Esophagus (tissue), 2 donors: ENCODE measurements around the gene KLHL2. TPM values are rescaled to one million over a fixed set of nuclear protein-coding genes. Genes with fewer than 3 reads are reported as not detected.
"Not testable (repeated sequence)": the region's sequence is repeated elsewhere in the genome, so short reads cannot be mapped to it uniquely, and the experiment has no call there.

Experiments used
- H3K27ac ChIP-seq, 2 donors: one replicate each; pipeline ENCODE4 v1.5.1; 2013; ENCODE audit warnings: low read depth in 2 of 2, mild to moderate bottlenecking in 2 of 2, inconsistent platforms in 1 of 2, low read length in 1 of 2, moderate library complexity in 1 of 2
- H3K27me3 ChIP-seq, 2 donors: one replicate each; pipeline ENCODE4 v1.6.1; 2013; ENCODE audit warnings: low read length in 2 of 2, control low read depth in 1 of 2, mild to moderate bottlenecking in 1 of 2; ENCODE audit not compliant: insufficient read depth in 2 of 2, control insufficient read depth in 1 of 2
- H3K36me3 ChIP-seq, 2 donors: one replicate each; pipeline ENCODE4 v1.6.1; 2013; ENCODE audit warnings: low read length in 1 of 2; ENCODE audit not compliant: control insufficient read depth in 2 of 2, insufficient read depth in 2 of 2
- H3K4me1 ChIP-seq, 2 donors: one replicate each; pipeline ENCODE4 v1.6.1; 2013; ENCODE audit warnings: low read length in 1 of 2; ENCODE audit not compliant: control insufficient read depth in 2 of 2, insufficient read depth in 2 of 2
- H3K4me3 ChIP-seq, 2 donors: one replicate each; pipeline ENCODE4 v1.5.1; 2013; ENCODE audit warnings: low read length in 2 of 2, mild to moderate bottlenecking in 2 of 2, low read depth in 1 of 2, moderate library complexity in 1 of 2
- H3K9me3 ChIP-seq, 2 donors: one replicate each; pipeline ENCODE4 v1.6.1; 2013; ENCODE audit warnings: mild to moderate bottlenecking in 2 of 2, low read depth in 1 of 2, low read length in 1 of 2, moderate library complexity in 1 of 2; ENCODE audit not compliant: control insufficient read depth in 2 of 2, insufficient read depth in 1 of 2
- WGBS, 2 donors: extraction: QIAGEN DNeasy Blood & Tissue Kit; methylation state at CpG; one replicate each; pipeline ENCODE4 v1.1.7; 2013; 5-methylcytosine and 5-hydroxymethylcytosine counted together
- polyA plus RNA-seq, 2 donors: library from polyadenylated mRNA; stranded (reverse); fragments of 200-250 nt; gene quantifications; one replicate each; pipeline ENCODE4 v1.2.3, GENCODE V29; 2013
- donor health status: healthy with polysubstance abuse.
- donor health status: Bipolar disorder and iron deficiency.

Gene KLHL2
- polyA plus RNA-seq, 2 donors = 19.0 to 26.1 TPM

- WGBS, 2 donors = 93 to 95% methylated on average over 9 to 10 of the region's 10 CpGs
- not testable (repeated sequence) for H3K27me3 ChIP-seq, H3K4me3 ChIP-seq, H3K27ac ChIP-seq, H3K4me1 ChIP-seq, H3K9me3 ChIP-seq, H3K36me3 ChIP-seq
These were observed 37.3 kb downstream of the KLHL2 start for GRCh38 chr4:165244587-165245186.

DNA sequence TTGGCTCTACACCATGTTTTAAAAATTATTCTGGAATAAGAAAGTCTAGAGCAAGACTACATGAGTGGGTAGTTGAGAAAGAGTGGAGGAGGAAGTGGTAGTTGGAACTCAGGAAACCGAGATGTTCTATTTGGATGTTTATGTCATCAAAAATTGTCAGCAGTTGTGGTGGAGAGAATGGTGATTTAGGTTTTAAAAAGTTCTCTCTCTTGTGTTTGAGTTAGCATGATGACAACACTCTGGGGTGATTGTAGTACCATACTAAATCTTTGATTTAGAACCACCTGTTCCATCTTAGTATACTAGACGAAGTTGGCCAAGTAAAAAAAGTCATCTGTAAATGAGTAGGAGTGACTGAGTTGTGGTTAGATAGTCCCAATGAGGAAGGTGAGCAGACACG lies 40.7 kb downstream of the KLHL2 start:
- 81 to 85% methylated on average over 3 of the region's 3 CpGs for WGBS, 2 donors
- Histone ChIP-seq H3K4me3 (no peak overlapping the region), H3K27me3 (no peaks in the 10 kb centered on the region), H3K36me3 (no peaks in the 10 kb centered on the region), H3K27ac (no peak overlapping the region), H3K4me1 (no peaks in the 10 kb centered on the region), H3K9me3 (no peaks in the 10 kb centered on the region)

DNA sequence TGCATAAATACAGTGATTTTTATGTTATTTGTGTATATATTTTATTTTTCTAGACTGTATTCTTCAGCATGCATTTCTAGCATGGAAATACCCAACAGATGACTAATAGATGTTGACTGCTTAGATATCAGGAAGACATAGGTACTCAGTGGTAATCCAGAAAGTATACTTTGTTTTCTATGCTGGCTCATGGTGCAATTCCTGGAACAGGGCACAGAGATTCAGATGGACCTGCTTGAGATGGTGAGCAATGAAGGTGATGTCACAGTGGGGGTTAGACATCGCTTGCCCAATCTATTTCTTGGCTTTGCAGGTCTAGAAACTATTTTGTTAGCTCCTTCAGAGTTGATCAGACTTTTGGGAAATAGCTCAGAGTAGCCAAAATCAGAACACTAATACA lies 41.5 kb downstream of the KLHL2 start:
- H3K4me1 ChIP-seq, H3K27me3 ChIP-seq, H3K36me3 ChIP-seq, H3K4me3 ChIP-seq, H3K27ac ChIP-seq, H3K9me3 ChIP-seq: not testable (repeated sequence)
- WGBS, 2 donors = 79 to 84% methylated on average over 1 of the region's 1 CpG

DNA sequence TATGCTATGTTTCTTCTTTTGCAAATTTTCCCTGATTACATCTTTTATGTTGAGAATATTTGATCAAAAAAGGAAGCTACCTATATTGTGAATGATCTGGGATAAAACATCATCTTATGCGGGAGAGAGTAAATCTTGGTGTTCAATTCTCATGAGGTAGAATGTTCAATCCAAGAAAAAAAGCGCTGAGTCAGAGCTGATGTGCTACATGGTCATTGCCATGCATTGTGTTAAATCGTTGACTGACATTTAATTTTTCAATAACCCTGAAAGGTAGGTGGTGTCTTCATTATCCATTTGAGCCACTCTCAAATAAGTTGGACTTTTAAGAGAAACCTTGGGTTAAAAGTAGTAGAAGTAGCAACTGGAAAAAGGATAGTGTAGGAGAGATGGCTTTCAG lies 47.4 kb downstream of the KLHL2 start:
- H3K36me3 ChIP-seq, H3K27ac ChIP-seq, H3K4me3 ChIP-seq, H3K27me3 ChIP-seq, H3K9me3 ChIP-seq, H3K4me1 ChIP-seq: not testable (repeated sequence)
- 84 to 85% methylated on average over 3 of the region's 3 CpGs for WGBS, 2 donors

- not testable (repeated sequence) for H3K27me3 ChIP-seq, H3K36me3 ChIP-seq, H3K27ac ChIP-seq, H3K4me1 ChIP-seq, H3K9me3 ChIP-seq, H3K4me3 ChIP-seq
- 19 to 38% methylated on average over 4 of the region's 4 CpGs for WGBS, 2 donors
These were observed 48.1 kb downstream of the KLHL2 start for GRCh38 chr4:165255439-165255838.

DNA sequence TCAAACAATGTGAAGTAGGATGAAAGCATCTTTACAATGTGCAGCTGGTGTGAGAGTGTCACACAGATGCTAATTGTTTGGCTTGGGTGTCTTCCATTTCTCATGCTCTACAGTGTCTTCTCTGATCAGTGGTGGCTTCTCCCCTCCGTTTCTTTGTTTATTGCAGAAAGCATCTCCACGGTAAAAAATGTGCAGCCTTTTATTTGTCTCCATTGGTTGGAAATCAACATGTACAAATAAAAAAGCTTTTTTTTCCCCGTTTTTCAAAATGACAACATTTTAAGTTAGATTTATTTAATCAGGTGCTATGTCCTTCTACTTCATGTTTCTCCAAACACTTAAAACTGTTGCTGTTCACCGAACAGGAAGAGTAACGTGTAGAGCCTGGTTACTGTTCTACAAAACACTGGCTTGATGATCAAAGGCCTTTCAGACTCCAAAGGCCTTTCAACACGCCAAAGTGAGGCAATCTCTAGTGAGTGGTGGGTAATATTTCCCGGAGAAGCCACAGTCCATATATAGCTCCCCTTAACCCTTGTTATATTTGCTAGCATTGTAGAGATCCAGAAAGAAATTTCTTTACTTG lies 48.8 kb downstream of the KLHL2 start:
- WGBS, 2 donors = 55 to 61% methylated on average over 7 of the region's 7 CpGs
- H3K4me3 ChIP-seq, H3K27ac ChIP-seq, H3K36me3 ChIP-seq, H3K4me1 ChIP-seq, H3K27me3 ChIP-seq, H3K9me3 ChIP-seq: not testable (repeated sequence)

DNA sequence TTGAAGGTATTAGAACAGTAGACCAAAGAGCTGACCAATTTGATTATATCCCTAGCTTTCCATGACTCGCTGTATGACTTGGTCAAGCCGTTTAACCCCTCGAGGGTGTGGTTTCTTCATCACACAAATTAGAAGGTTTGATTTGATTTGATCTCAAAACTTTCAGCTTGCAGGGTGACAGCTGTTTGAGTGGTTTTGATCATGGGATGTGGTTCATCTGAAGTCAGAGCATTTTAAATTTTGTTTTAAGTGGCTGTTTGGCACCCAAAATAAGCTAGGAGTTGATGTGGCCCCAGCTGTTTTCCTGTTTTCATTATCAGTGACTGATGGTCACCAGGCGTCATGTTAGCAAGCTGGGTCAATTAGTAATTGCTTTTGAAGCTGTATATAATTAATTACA lies 52.4 kb downstream of the KLHL2 start:
- not testable (repeated sequence) for H3K27me3 ChIP-seq, H3K9me3 ChIP-seq, H3K36me3 ChIP-seq, H3K4me1 ChIP-seq, H3K4me3 ChIP-seq, H3K27ac ChIP-seq
- 63% methylated on average over 4 of the region's 4 CpGs for WGBS, 2 donors

- H3K36me3 ChIP-seq, H3K9me3 ChIP-seq, H3K4me3 ChIP-seq, H3K27me3 ChIP-seq, H3K27ac ChIP-seq, H3K4me1 ChIP-seq: not testable (repeated sequence)
- 73 to 76% methylated on average over 3 of the region's 3 CpGs for WGBS, 2 donors
These were observed 54.9 kb downstream of the KLHL2 start for GRCh38 chr4:165262306-165262705.

DNA sequence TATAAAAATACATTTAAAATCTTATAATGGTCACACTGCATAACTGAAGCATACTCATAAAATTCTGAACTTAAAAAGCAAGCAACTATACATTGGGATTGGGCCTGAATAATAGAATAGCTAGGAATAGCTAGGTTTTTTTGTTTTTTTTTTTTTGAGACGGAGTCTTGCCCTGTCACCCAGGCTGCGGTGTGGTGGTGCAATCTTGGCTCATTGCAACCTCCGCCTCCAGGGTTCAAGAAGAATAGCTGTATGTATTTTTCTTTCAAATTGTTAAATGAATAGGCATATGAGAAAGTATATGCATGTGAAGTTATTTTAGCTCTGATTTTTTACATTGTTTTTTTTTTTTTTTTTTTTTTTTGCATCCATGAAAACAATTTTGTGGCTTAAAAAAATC lies 56.1 kb downstream of the KLHL2 start:
- not testable (repeated sequence) for H3K4me3 ChIP-seq, H3K36me3 ChIP-seq, H3K9me3 ChIP-seq, H3K27me3 ChIP-seq, H3K27ac ChIP-seq, H3K4me1 ChIP-seq
- WGBS, 2 donors = 95 to 96% methylated on average over 3 of the region's 3 CpGs

DNA sequence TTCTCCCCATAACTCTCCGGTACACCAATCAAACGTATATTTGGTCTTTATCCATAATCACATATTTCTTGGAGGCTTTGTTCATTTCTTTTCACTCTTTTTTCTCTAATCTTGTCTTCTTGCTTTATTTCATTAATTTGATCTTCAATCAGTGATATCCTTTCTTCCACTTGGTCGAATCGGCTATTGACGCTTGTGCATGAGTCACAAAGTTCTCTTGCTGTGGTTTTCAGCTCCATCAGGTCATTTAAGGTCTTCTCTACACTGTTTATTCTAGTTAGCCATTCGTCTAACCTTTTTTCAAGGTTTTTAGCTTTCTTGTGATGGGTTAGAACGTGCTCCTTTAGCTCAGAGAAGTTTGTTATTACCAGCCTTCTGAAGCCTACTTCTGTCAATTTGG lies 62.6 kb downstream of the KLHL2 start:
- not testable (repeated sequence) for H3K4me1 ChIP-seq, H3K9me3 ChIP-seq, H3K4me3 ChIP-seq, H3K27me3 ChIP-seq, H3K36me3 ChIP-seq, H3K27ac ChIP-seq
- 87 to 96% methylated on average over 7 of the region's 7 CpGs for WGBS, 2 donors
